Adrenal gland (tissue), 5 donors: ENCODE results near the gene DAPL1.

Source experiments
- CTCF ChIP-seq, 6 experiments: fragments of 450-650 bp in 4 of 6; fragments of 200-600 bp in 2 of 6; sonication (generic) in 1 of 6; IDR thresholded peaks; 1 replicate in 5 of 6; 2 replicates in 1 of 6; pipeline versions ENCODE4 v1.5.1 to v1.8.0; 2016 to 2021; ENCODE audit warnings: antibody characterized with exemption in 6 of 6, mild to moderate bottlenecking in 2 of 6, moderate library complexity in 1 of 6
- POLR2A ChIP-seq, 2 donors: fragments of 450-650 bp; IDR thresholded peaks; one replicate each; pipeline ENCODE4 v1.6.1; 2017; ENCODE audit warnings: antibody characterized with exemption in 2 of 2, mild to moderate bottlenecking in 2 of 2, moderate library complexity in 1 of 2
- donor health status: DM: no; HTN: no; CAD: no.

GRCh38 chr2:158766524-158766923 is 28.6 kb upstream of the DAPL1 start:
- TF ChIP-seq CTCF (IDR thresholded peaks at IDR 0.05), result no peak
- TF ChIP-seq POLR2A (IDR thresholded peaks at IDR 0.05), result no peak
